GM23338 (cell line): ENCODE data around the gene KCNT2. TPM values are rescaled to one million over a fixed set of nuclear protein-coding genes. Genes with fewer than 3 reads are reported as not detected.

ENCODE experiments used
- ATAC-seq: fragments of 200-7000 bp; cut with Tn5 transposase; 3 replicates; pipeline ENCODE4 v1.9.1; 2020
- DNase-seq: peaks from one replicate; pipeline ENCODE4 v3.0.0-alpha.2; 2015; ENCODE audit warnings: low spot score
- H2AFZ ChIP-seq: fragments of 200-600 bp; sonication (generic); 2 replicates; pipeline ENCODE4 v1.8.0; 2016; ENCODE audit warnings: antibody characterized with exemption, mild to moderate bottlenecking, moderate library complexity
- H3F3A ChIP-seq: fragments of 200-600 bp; sonication (generic); replicated peaks from 2 replicates; pipeline ENCODE4 v1.8.0; 2017; ENCODE audit warnings: antibody characterized with exemption, mixed run types, low read depth
- H3K27ac ChIP-seq: fragments of 200-600 bp; sonication (generic); 2 replicates; pipeline ENCODE4 v1.6.1; 2016; ENCODE audit warnings: low read depth
- H3K27me3 ChIP-seq: fragments of 200-600 bp; sonication (generic); 2 replicates; pipeline ENCODE4 v1.8.0; 2016; ENCODE audit warnings: mild to moderate bottlenecking, mixed run types, moderate library complexity; ENCODE audit not compliant: insufficient read depth
- H3K36me3 ChIP-seq: fragments of 200-600 bp; sonication (generic); 2 replicates; pipeline ENCODE4 v1.8.0; 2016; ENCODE audit warnings: mild to moderate bottlenecking; ENCODE audit not compliant: insufficient read depth
- H3K4me1 ChIP-seq: fragments of 200-600 bp; sonication (generic); 2 replicates; pipeline ENCODE4 v1.8.0; 2016; ENCODE audit warnings: mild to moderate bottlenecking, moderate library complexity; ENCODE audit not compliant: insufficient read depth
- H3K4me2 ChIP-seq: fragments of 200-600 bp; sonication (generic); 2 replicates; pipeline ENCODE4 v1.7.1; 2017; ENCODE audit warnings: mixed run types
- H3K4me3 ChIP-seq: fragments of 200-600 bp; sonication (generic); 2 replicates; pipeline ENCODE4 v1.6.1; 2016; ENCODE audit warnings: mixed run types
- H3K79me2 ChIP-seq: fragments of 200-600 bp; sonication (generic); replicated peaks from 2 replicates; pipeline ENCODE4 v1.8.0; 2017; ENCODE audit warnings: mild to moderate bottlenecking; ENCODE audit not compliant: insufficient read depth
- H3K9me2 ChIP-seq: fragments of 200-600 bp; sonication (generic); 2 replicates; pipeline ENCODE4 v1.8.0; 2017; ENCODE audit not compliant: insufficient read depth
- H4K20me1 ChIP-seq: fragments of 200-600 bp; sonication (generic); replicated peaks from 2 replicates; pipeline ENCODE4 v1.8.0; 2017; ENCODE audit warnings: mild to moderate bottlenecking; ENCODE audit not compliant: insufficient read depth
- H3K27ac Mint-ChIP-seq: 2 replicates; pipeline ENCODE4 v1.8.0; 2020; ENCODE audit warnings: inconsistent platforms, mild to moderate bottlenecking, moderate library complexity, mixed read lengths
- H3K27me3 Mint-ChIP-seq: 3 replicates; pipeline ENCODE4 v1.8.0; 2022; ENCODE audit warnings: low read depth, mild to moderate bottlenecking, moderate library complexity, mixed read lengths, inconsistent platforms; ENCODE audit not compliant: insufficient read depth, poor library complexity
- H3K36me3 Mint-ChIP-seq: 3 replicates; pipeline ENCODE4 v1.8.0; 2021; ENCODE audit warnings: low read depth, mild to moderate bottlenecking, inconsistent platforms, moderate library complexity, mixed read lengths
- H3K4me1 Mint-ChIP-seq: 3 replicates; pipeline ENCODE4 v1.8.0; 2020; ENCODE audit warnings: mild to moderate bottlenecking, inconsistent platforms, mixed read lengths
- H3K4me3 Mint-ChIP-seq: 3 replicates; pipeline ENCODE4 v1.8.0; 2021; ENCODE audit warnings: moderate library complexity, mild to moderate bottlenecking, inconsistent platforms, mixed read lengths
- H3K9me3 Mint-ChIP-seq: 3 replicates; pipeline ENCODE4 v1.8.0; 2020; ENCODE audit warnings: moderate library complexity, mild to moderate bottlenecking, inconsistent platforms, mixed read lengths
- CREB1 ChIP-seq: fragments of 250-450 bp; sonication (Bioruptor Pico); IDR thresholded peaks from 2 replicates; pipeline ENCODE4 v1.5.0; 2020; ENCODE audit warnings: low read depth, mild to moderate bottlenecking, moderate library complexity
- JUNB ChIP-seq: IDR thresholded peaks from one replicate; pipeline ENCODE4 v1.6.1; 2016; ENCODE audit warnings: antibody characterized with exemption; ENCODE audit not compliant: unreplicated experiment
- POLR2AphosphoS5 ChIP-seq: IDR thresholded peaks from 2 replicates; pipeline ENCODE4 v1.6.1; 2016; ENCODE audit warnings: antibody characterized with exemption, low read depth
- REST ChIP-seq: IDR thresholded peaks from one replicate; pipeline ENCODE4 v1.6.1; 2018; ENCODE audit warnings: antibody characterized with exemption; ENCODE audit not compliant: unreplicated experiment
- ZNF114 ChIP-seq: fragments of 250-450 bp; sonication (Bioruptor Pico); IDR thresholded peaks from 2 replicates; pipeline ENCODE4 v1.5.0; 2020; ENCODE audit warnings: mild to moderate bottlenecking, moderate library complexity
- ZNF462 ChIP-seq: fragments of 250-450 bp; sonication (Bioruptor Pico); IDR thresholded peaks from 2 replicates; pipeline ENCODE4 v1.5.0; 2020; ENCODE audit warnings: mild to moderate bottlenecking, moderate library complexity
- polyA plus RNA-seq: library from polyadenylated mRNA; unstranded; fragments of >200 nt; fragmentation: Nextera tagmentation; extraction: Ambion mirVana; gene quantifications from 2 replicates; pipeline ENCODE4 v1.2.1, GENCODE V29; 2016
- total RNA-seq: library from RNA; depleted of rRNA; stranded (reverse); fragments of >200 nt; shearing (Covaris generic); gene quantifications from 2 replicates; pipeline ENCODE4 v1.2.3, GENCODE V29; 2014
- TF ChIP-seq, protein P1 (sequence below), 2 experiments: fragments of 200-600 bp in 1 of 2; sonication (generic) in 1 of 2; conservative IDR thresholded peaks; 2 replicates each; pipeline versions ENCODE4 v1.5.1 to v1.6.1; 2016 to 2017; ENCODE audit warnings: antibody characterized with exemption in 2 of 2, low read depth in 2 of 2, mild to moderate bottlenecking in 2 of 2, moderate library complexity in 1 of 2

KCNT2 gene
- total and polyA plus RNA-seq, 2 experiments from 2014 or later: 5.4 to 13.4 TPM

DNA sequence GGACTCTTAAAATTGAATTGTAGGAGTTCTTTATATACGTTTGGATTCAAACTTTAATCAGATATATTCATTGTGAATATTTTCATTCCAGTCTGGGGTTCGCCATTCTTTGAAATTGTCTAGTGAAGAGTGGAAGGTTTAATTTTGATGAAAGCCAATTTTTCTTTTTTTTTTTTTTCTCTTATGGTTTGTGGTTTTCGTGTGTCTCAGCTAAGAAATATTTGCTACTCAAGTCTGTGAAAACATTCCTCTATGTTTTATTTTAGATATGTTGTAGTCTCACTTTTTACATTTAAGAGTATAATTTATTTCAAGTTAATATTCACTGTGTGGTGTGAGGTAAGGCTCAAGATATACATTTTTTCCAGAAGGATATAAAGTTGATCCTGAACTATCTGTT lies 220.5 kb downstream of the KCNT2 start:
- no peak for ATAC-seq
- Mint-ChIP-seq H3K4me3 (no peak overlapping the region), H3K9me3 (no peaks in the 10 kb centered on the region), H3K4me1 (peaks cover under 1% of the 10 kb centered on the region; the same call in 1 of the 3 replicates), H3K27ac (no peak overlapping the region), H3K36me3 (no peaks in the 10 kb centered on the region; the same call in 2 of the 3 replicates), H3K27me3 (no peaks in the 10 kb centered on the region)
- Histone ChIP-seq H2AFZ (no peak overlapping the region), H3F3A (no peaks in the 10 kb centered on the region), H3K4me3 (no peak overlapping the region), H4K20me1 (no peaks in the 10 kb centered on the region), H3K4me2 (no peak overlapping the region), H3K36me3 (no peaks in the 10 kb centered on the region), H3K4me1 (no peaks in the 10 kb centered on the region), H3K27ac (no peak overlapping the region), H3K79me2 (no peaks in the 10 kb centered on the region), H3K9me2 (no peaks in the 10 kb centered on the region), H3K27me3 (no peaks in the 10 kb centered on the region)
- no peak for TF ChIP-seq REST
- no peak for TF ChIP-seq POLR2AphosphoS5
- no peak for TF ChIP-seq ZNF462
- TF ChIP-seq, protein P1, sequence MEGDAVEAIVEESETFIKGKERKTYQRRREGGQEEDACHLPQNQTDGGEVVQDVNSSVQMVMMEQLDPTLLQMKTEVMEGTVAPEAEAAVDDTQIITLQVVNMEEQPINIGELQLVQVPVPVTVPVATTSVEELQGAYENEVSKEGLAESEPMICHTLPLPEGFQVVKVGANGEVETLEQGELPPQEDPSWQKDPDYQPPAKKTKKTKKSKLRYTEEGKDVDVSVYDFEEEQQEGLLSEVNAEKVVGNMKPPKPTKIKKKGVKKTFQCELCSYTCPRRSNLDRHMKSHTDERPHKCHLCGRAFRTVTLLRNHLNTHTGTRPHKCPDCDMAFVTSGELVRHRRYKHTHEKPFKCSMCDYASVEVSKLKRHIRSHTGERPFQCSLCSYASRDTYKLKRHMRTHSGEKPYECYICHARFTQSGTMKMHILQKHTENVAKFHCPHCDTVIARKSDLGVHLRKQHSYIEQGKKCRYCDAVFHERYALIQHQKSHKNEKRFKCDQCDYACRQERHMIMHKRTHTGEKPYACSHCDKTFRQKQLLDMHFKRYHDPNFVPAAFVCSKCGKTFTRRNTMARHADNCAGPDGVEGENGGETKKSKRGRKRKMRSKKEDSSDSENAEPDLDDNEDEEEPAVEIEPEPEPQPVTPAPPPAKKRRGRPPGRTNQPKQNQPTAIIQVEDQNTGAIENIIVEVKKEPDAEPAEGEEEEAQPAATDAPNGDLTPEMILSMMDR (conservative IDR thresholded peaks at IDR 0.05; ENCODE audit: low read depth in 2 of 2): no peak
- TF ChIP-seq ZNF114 (CRISPR knock-in tag): no peak
- no peak for TF ChIP-seq CREB1 (CRISPR knock-in tag)
- no peak for TF ChIP-seq JUNB
- DNase-seq: no peak
